COR-L47 (cell line): ENCODE results near the gene RGS7.
"Not testable (repeated sequence)": the region's sequence is repeated elsewhere in the genome, so short reads cannot be mapped to it uniquely, and the experiment has no call there.

Experiments
- DNase-seq: peaks from one replicate; lab custom pipeline; 2025; lab: John Stamatoyannopoulos, UW

Gene RGS7

GRCh38 chr1:240776237-240776636, 580.8 kb downstream of the RGS7 start:
- DNase-seq: no peak

GRCh38 chr1:240772131-240772530, 584.9 kb downstream of the RGS7 start:
- DNase-seq: no peak

DNA sequence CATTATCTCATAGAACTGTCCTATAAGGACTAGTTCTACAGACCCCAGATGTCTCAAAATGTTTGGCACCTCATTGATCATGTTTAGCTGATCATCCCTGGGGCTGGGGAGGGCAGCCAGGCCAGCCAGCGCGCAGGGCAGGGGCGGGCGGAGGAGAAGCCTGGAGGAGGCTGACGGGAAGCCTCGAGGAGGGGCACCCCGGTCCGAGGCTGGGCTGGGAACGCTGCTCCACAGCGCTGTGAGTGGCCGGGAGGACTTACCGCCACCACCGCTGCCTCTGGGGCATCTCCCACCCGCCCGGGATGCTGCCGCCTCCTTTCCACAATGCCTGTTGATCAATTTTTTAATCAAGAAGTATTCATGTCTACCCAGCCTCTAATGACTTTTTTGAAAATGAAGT, 585.6 kb downstream of the RGS7 start:
- DNase-seq: no peak

DNA sequence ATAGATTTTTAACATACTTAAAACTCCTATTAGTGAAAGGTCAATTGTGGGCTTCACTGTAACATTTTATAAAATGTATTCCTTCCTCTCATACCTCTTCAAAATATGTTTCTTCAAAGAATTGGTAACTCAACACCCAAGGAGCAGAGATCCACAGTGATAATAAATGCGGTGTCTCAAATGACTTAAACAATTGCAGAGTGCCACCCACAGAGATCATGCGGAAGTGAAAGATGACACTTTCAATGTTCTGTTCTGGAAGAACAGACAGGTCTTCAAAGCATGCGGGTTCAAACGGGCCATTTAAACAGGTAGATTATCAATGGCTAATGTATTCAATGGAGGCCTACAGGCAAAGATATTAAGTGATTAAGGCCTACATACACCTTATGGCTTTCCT, 588.0 kb downstream of the RGS7 start:
- no peak for DNase-seq

- DNase-seq: no peak
Measured at GRCh38 chr1:240766831-240767230, 590.2 kb downstream of the RGS7 start.

- no peak for DNase-seq
Measured at GRCh38 chr1:240765732-240766363, 591.2 kb downstream of the RGS7 start.

DNA sequence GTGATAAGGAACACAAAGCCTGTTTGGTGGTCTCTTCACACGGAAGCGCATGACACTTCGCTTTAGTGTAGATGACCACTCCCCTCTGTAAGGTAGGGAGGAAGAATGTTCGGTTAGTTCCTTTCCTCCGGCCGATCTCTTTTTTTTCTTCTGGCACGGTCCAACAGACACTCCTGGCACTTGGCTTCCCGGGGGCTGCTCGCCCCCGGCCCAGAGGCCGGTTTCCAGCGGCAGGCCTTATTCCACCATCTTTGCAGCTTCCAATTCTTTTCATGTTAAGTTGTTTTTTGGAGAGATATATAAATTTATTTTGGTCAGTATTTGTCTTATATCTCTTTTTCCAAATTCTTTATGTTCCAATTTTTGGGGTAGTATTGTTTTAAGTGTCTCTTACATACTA, 593.2 kb downstream of the RGS7 start:
- no peak for DNase-seq

- DNase-seq: not testable (repeated sequence)
Measured at GRCh38 chr1:240763095-240763494, 593.9 kb downstream of the RGS7 start.

DNA sequence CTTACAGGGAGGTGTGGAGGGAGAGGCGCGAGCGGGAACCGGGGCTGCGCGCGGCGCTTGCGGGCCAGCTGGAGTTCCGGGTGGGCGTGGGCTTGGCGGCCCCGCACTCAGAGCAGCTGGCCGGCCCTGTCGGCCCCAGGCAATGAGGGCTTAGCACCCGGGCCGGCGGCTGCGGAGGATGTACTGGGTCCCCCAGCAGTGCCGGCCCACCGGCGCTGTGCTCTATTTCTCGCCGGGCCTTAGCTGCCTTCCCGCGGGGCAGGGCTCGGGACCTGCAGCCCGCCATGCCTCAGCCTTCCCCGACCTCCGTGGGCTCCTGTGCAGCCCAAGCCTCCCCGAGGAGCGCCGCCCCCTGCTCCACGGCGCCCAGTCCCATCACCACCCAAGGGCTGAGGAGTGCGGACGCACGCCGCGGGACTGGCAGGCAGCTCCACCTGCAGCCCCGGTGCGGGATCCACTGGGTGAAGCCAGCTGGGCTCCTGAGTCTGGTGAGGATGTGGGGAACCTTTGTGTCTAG, 594.5 kb downstream of the RGS7 start:
- not testable (repeated sequence) for DNase-seq

DNA sequence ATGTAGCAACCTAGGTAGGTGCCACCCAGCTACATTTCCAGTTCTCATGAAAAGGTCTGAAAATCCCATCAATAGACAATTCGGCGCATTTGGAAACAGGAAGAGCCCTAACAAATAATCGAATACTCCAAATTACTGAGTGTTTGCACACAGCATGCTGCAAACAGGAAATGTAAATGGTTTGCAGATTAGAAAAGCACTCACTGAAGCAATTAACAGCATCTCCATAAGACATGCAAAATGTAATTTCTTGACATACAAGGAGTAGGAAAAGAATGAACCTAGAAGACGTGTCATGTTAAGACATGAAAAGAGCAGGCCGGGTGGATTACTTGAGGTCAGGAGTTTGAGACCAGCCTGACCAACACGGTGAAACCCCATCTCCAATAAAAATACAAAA, 598.2 kb downstream of the RGS7 start:
- not testable (repeated sequence) for DNase-seq

DNA sequence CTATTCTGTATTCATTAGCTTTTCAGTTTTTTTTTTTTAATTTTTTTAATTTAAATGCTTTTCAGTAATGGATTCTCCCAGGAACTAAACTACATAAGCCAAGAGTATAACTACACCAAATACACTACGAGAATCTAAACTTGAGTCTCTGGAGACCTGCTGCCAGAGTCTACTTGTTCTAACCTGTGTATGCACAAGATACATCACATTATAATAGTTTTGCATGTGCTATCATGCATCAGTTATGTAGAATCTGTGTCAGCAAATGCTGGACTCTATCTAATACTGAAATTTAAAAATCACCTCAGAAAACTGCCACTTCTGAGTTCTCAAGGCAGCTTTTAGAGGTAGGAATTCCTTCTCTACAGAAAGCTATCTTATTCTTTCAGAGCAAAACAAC, 598.7 kb downstream of the RGS7 start:
- DNase-seq: no peak

- DNase-seq: no peak
Measured at GRCh38 chr1:240747907-240748306, 609.1 kb downstream of the RGS7 start.

DNA sequence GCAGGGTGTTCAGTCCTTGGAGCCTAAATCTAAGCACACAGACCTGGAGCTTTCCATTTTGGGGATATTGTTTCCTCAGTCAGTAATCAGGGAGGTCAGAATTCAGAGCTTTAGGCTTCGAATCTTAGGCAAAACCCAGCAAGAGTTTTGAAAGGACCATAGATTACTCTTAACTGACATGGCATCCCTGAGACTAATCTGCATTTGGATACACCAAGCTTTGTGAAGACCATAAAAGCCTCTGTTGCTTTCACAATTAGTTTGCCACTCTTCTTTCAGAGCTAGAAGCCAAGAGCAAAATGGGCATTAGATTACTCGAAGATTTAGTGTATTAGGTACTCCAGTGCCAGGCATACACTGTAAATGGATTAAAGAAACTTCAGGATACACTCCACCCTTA, 613.3 kb downstream of the RGS7 start:
- no peak for DNase-seq

DNA sequence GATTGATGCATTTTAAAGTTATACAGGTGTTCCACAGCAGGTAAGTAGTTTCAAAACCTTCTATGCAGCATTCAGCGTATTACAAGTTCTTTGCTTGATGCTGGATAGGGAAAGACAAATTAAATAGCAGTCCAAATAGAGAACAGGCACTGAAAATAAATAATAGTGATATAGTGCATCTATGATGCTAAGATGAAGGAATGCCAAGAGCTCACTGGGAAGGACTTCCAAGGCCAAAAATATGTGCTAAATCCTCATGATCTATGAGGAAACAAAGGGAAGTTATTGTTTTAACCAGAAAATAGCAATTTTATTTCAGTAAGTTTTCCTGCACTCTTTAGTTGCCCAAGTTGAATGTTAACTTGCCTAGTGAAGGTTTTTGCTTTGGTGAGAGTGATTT, 617.3 kb downstream of the RGS7 start:
- no peak for DNase-seq

DNA sequence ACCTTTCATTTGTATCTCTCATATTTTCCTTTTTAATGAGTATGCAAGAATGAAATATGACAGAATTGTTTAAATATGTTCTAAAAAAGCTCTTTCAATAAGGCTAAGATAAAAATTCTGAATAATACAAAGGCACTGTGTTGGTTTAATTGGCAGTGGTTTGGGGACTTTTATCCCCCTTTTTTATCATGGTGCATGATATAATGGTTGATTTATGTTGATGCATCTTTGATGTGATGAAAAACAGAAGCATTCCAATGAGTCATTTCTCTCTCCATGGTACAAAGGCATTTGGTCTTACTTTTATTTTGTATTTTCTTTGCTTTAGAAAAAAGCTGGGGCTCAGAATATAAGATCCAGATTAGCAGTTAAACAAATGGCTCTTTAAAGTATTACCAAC, 617.9 kb downstream of the RGS7 start:
- no peak for DNase-seq

DNA sequence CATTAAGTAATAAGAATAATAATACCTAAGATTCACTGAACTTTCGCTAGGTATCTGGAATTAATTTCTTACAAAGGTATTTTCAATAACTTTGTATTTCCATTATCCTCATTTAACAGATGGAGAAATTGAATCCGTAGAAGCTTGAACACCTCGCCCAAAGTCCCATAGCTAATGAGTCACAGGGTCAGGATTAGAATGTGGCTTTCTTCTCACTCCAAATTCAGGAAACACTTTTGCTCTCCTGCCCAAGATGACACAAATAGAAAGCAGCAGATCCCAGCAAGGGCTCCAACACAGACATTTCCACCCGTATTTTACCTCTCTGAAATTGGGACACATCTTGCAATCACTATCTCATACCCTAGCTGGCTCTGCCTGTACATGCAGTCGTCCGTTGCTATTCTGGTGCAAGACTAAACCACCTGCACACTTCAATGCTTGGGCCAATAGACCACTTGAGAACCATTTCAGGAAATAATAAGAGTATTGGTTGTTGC, 619.2 kb downstream of the RGS7 start:
- no peak for DNase-seq

DNA sequence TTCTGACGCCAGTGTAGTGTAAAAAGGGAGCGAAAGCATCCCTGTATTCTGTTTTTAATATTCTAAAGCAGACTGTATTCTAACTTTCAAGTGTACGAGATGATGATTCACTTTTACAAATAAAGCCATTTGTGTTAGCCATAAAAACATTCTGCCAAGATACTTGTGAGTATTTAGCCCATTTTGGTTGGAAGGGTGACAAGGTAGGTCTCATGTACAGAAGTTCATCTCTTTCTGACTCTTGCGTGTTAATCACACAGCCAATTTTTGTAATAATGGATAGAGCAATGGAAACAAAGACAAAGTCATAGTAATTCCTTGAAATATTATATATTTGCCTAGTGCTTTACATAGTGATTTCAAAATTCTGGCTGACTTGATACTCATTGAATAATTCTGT, 619.7 kb downstream of the RGS7 start:
- DNase-seq: no peak

DNA sequence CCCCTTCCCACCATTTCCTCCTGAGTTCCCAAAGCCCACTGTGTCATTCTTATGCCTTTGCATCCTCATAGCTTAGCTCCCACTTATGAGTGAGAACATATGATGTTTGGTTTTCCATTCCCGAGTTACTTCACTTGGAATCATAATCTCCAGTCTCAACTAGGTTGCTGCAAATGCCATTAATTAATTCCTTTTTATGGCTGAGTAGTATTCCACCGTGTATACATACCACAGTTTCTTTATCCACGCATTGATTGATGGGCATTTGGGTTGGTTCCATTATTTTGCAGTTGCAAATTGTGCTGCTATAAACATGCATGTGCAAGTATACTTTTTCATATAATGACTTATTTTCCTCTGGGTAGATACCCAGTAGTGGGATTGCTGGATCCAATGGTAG, 622.3 kb downstream of the RGS7 start:
- not testable (repeated sequence) for DNase-seq

- DNase-seq: no peak
Measured at GRCh38 chr1:240734001-240734400, 623.0 kb downstream of the RGS7 start.

GRCh38 chr1:240732390-240732789, 624.6 kb downstream of the RGS7 start:
- peak; percentile 60 for DNase-seq
